Aorta (tissue), 5 donors: ENCODE measurements around the gene ANKRD66. TPM values are rescaled to one million over a fixed set of nuclear protein-coding genes. Genes with fewer than 3 reads are reported as not detected.

Source experiments
- ATAC-seq: fragments of 200-7000 bp; cut with Tn5 transposase; one replicate; pipeline ENCODE4 v1.9.1; 2022; ENCODE audit warnings: moderate library complexity; ENCODE audit not compliant: low FRiP score
- DNase-seq, 2 donors: peaks; one replicate each; pipeline ENCODE4 v3.0.0-alpha.2; 2020
- H3K27ac ChIP-seq, 2 donors: one replicate each; pipeline ENCODE4 v1.5.1; 2013; ENCODE audit warnings: low read length in 2 of 2, mild to moderate bottlenecking in 2 of 2, moderate library complexity in 2 of 2, control low read depth in 1 of 2, inconsistent platforms in 1 of 2, low read depth in 1 of 2
- H3K27me3 ChIP-seq, 2 donors: one replicate each; pipeline ENCODE4 v1.6.1; 2013; ENCODE audit warnings: control low read depth in 1 of 2, low read length in 1 of 2, mild to moderate bottlenecking in 1 of 2, moderate library complexity in 1 of 2; ENCODE audit not compliant: insufficient read depth in 2 of 2, control insufficient read depth in 1 of 2
- H3K36me3 ChIP-seq, 2 donors: one replicate each; pipeline ENCODE4 v1.6.1; 2013; ENCODE audit warnings: control low read depth in 1 of 2, low read length in 1 of 2, mild to moderate bottlenecking in 1 of 2; ENCODE audit not compliant: insufficient read depth in 2 of 2, control insufficient read depth in 1 of 2
- H3K4me1 ChIP-seq, 2 donors: one replicate each; pipeline ENCODE4 v1.6.1; 2013; ENCODE audit warnings: low read length in 2 of 2, control low read depth in 1 of 2, mild to moderate bottlenecking in 1 of 2, moderate library complexity in 1 of 2; ENCODE audit not compliant: insufficient read depth in 2 of 2, control insufficient read depth in 1 of 2
- H3K4me3 ChIP-seq, 2 donors: one replicate each; pipeline ENCODE4 v1.5.1; 2013; ENCODE audit warnings: low read length in 2 of 2, control low read depth in 1 of 2, mild to moderate bottlenecking in 1 of 2
- H3K9me3 ChIP-seq: one replicate; pipeline ENCODE4 v1.6.1; 2013; ENCODE audit warnings: mild to moderate bottlenecking, low read length; ENCODE audit not compliant: control insufficient read depth
- WGBS, 2 donors: extraction: QIAGEN DNeasy Blood & Tissue Kit; methylation state at CpG; one replicate each; pipeline ENCODE4 v1.1.7; 2013; 5-methylcytosine and 5-hydroxymethylcytosine counted together
- intact Hi-C, 2 donors: fragments of 100-400 bp; cut with DNase I; formaldehyde crosslinking; loops; one replicate each; pipeline versions ENCODE4 v1.14.2 to v1.15.0; 2022
- polyA plus RNA-seq, 2 donors: library from polyadenylated mRNA; stranded (reverse); fragments of 200-250 nt; gene quantifications; one replicate each; pipeline ENCODE4 v1.2.3, GENCODE V29; 2013
- total RNA-seq, 2 donors: library from RNA; stranded (reverse); fragmentation: NEBNext Ultra II Directional; extraction: Animal tissue kit (Norgen Biotek cat#: 25700); gene quantifications; one replicate each; pipeline ENCODE4 v1.2.1, GENCODE V29; 2021
- donor health status: healthy with polysubstance abuse.
- donor health status: Bipolar disorder and iron deficiency.
- donor health status: DM: no; HTN: no; CAD: no.
- donor health status: DM: no; HTN: no; CAD: no.
- donor health status: DM: yes; HTN: yes; CAD: no.

Gene ANKRD66
- total and polyA plus RNA-seq, 4 donors: not detected

DNA sequence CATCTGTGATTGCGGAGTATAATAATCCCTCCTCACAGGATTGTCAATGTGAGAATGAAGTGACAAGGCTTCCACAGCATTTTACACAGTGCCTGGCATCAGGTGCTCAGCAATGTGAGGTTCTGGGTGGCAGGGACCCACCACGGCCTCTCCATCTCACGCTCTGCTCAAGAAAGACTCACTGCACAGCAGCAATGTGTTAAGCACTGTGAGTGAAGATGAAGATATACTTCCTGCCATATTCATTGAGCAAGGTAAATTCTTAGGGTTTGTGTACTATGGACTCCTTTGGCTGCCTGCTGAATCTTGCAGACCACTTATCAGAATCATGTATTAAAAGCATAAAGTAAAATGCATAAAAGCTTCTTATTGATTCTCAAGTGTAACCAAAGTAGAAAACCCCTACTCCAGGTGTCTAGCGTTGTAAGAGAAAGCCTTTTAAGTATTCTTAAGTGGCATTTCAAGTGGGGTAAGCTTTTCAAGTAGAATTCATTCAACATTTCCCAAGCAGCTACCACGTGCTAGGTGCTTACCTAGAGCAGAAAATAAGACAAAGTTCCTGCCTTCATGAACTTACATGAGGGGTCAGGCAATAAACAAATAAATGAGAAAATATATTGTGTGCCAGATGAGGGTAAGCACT lies 29.5 kb downstream of the ANKRD66 start:
- WGBS, 2 donors: 93 to 96% methylated on average over 5 of the region's 5 CpGs
- Histone ChIP-seq H3K9me3 (no peaks in the 10 kb centered on the region), H3K4me3 (no peak overlapping the region), H3K36me3 (no peaks in the 10 kb centered on the region), H3K4me1 (no peaks in the 10 kb centered on the region), H3K27ac (no peak overlapping the region), H3K27me3 (no peaks in the 10 kb centered on the region)
- ATAC-seq: no peak
- no peak for DNase-seq
- intact Hi-C loops: no loop called here

- Histone ChIP-seq H3K4me3 (no peak overlapping the region), H3K27me3 (no peaks in the 10 kb centered on the region), H3K4me1 (no peaks in the 10 kb centered on the region), H3K9me3 (no peaks in the 10 kb centered on the region), H3K36me3 (no peaks in the 10 kb centered on the region), H3K27ac (no peak overlapping the region)
- ATAC-seq: no peak
- no peak for DNase-seq
- WGBS, 2 donors: 87 to 89% methylated on average over 12 of the region's 12 CpGs
- intact Hi-C loops: no loop called here
These were observed 31.0 kb downstream of the ANKRD66 start for GRCh38 chr6:46777476-46778346.

- H3K9me3 ChIP-seq: no peaks in the 10 kb centered on the region
- H3K36me3 ChIP-seq: no peaks in the 10 kb centered on the region
- 34 to 37% methylated on average over 6 of the region's 6 CpGs for WGBS, 2 donors
- intact Hi-C loops: loop anchor here (10.0 kb wide), 3 partner anchors 367 to 697 kb away; no protein-coding TSS in a partner anchor
- ATAC-seq (no peak), DNase-seq (no peak)
- H3K4me3 ChIP-seq: no peak overlapping the region
- no peaks in the 10 kb centered on the region for H3K4me1 ChIP-seq
- H3K27me3 ChIP-seq: no peaks in the 10 kb centered on the region
- no peak overlapping the region for H3K27ac ChIP-seq
These were observed 35.0 kb downstream of the ANKRD66 start for GRCh38 chr6:46781478-46782378.

GRCh38 chr6:46784535-46784934 lies 37.8 kb downstream of the ANKRD66 start:
- 64 to 71% methylated on average over 1 of the region's 1 CpG for WGBS, 2 donors
- intact Hi-C loops: loop anchor here (10.0 kb wide), 3 partner anchors 370 to 700 kb away; no protein-coding TSS in a partner anchor

GRCh38 chr6:46787871-46788540 lies 41.3 kb downstream of the ANKRD66 start:
- Histone ChIP-seq H3K9me3 (no peaks in the 10 kb centered on the region), H3K36me3 (no peaks in the 10 kb centered on the region), H3K27me3 (no peaks in the 10 kb centered on the region), H3K4me3 (no peak overlapping the region), H3K27ac (no peak overlapping the region), H3K4me1 (no peaks in the 10 kb centered on the region)
- DNase-seq: no peak
- no peak for ATAC-seq
- WGBS, 2 donors: 92% methylated on average over 5 of the region's 5 CpGs
- intact Hi-C loops: loop anchor here (10.0 kb wide), 3 partner anchors 373 to 703 kb away; no protein-coding TSS in a partner anchor

More at GRCh38 chr6:46784535-46784934, 37.8 kb downstream of the ANKRD66 start:
- Histone ChIP-seq H3K27me3 (no peaks in the 10 kb centered on the region), H3K4me1 (no peaks in the 10 kb centered on the region), H3K36me3 (no peaks in the 10 kb centered on the region), H3K27ac (no peak overlapping the region), H3K9me3 (no peaks in the 10 kb centered on the region), H3K4me3 (no peak overlapping the region)
- no peak for DNase-seq
- ATAC-seq: no peak

GRCh38 chr6:46788791-46789190 lies 42.1 kb downstream of the ANKRD66 start:
- intact Hi-C loops: loop anchor here (10.0 kb wide), 3 partner anchors 374 to 704 kb away; no protein-coding TSS in a partner anchor
- no peaks in the 10 kb centered on the region for H3K27me3 ChIP-seq
- H3K4me3 ChIP-seq: no peak overlapping the region
- H3K27ac ChIP-seq: no peak overlapping the region
- 93 to 94% methylated on average over 3 of the region's 3 CpGs for WGBS, 2 donors
- H3K36me3 ChIP-seq: no peaks in the 10 kb centered on the region
- ATAC-seq (no peak), DNase-seq (no peak)
- no peaks in the 10 kb centered on the region for H3K4me1 ChIP-seq
- no peaks in the 10 kb centered on the region for H3K9me3 ChIP-seq

GRCh38 chr6:46789434-46790354 lies 43.0 kb downstream of the ANKRD66 start:
- DNase-seq: no peak
- Histone ChIP-seq H3K36me3 (no peaks in the 10 kb centered on the region), H3K27ac (no peak overlapping the region), H3K9me3 (no peaks in the 10 kb centered on the region), H3K4me1 (no peaks in the 10 kb centered on the region), H3K4me3 (no peak overlapping the region), H3K27me3 (no peaks in the 10 kb centered on the region)
- intact Hi-C loops: loop anchor here (10.0 kb wide), 3 partner anchors 375 to 705 kb away; no protein-coding TSS in a partner anchor
- 67 to 83% methylated on average over 4 of the region's 4 CpGs for WGBS, 2 donors
- no peak for ATAC-seq
